GM21529 (cell line): Measurements from ENCODE around the gene MTMR4.
"Not testable (repeated sequence)": the region's sequence is repeated elsewhere in the genome, so short reads cannot be mapped to it uniquely, and the experiment has no call there.

Experiments
- ATAC-seq: cut with Tn5 transposase; IDR thresholded peaks from one replicate; pipeline ENCODE4 v1.9.1; 2021; ENCODE audit not compliant: unreplicated experiment

MTMR4 gene

GRCh38 chr17:58513965-58514769, at the start of gene MTMR4:
Gene MTMR4, minus strand, starts transcription at chr17:58514638. Its CDS starts 231 bp downstream, at chr17:58514407.
- ATAC-seq: peak; percentile 16

- ATAC-seq: no peak
Observed at GRCh38 chr17:58560511-58560910, 46.1 kb upstream of the MTMR4 start.

GRCh38 chr17:58557981-58558380, 43.5 kb upstream of the MTMR4 start:
- ATAC-seq: no peak

DNA sequence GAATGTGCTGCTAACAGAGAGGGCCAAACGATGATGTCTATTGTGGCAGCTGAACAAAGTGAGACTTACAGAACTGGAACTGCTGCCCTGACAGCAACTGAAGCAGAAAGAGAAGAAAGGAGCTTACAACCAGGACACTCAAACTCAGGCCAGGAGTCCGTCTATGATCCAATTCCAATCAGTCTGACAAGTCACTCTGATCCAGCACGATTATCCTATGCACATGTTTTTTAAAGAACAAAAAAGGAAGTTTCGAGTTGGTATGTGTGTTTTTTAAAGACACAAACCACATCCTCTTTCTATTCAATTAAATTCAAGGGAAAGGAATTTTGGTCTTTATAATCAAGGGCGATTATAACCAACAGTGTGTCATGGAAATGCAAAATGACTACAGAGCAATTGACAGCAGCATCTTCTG, 42.4 kb upstream of the MTMR4 start:
- no peak for ATAC-seq

DNA sequence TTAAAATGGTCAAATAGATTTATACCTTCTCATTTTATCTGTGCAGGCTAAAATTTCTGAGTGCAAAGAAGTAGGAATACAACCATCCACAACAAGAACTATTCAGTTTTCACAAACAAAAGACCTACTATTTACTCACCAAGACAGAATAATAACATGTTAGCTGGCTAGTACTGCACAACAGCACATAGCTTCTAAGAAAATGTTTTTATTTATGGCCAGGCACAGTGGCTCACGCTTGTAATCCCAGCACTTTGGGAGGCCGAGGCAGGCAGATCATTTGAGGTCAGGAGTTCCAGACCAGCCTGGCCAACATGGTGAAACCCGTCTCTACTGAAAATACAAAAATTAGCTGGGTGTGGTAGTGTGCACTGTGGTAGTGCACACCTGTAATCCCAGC, 40.7 kb upstream of the MTMR4 start:
- not testable (repeated sequence) for ATAC-seq

DNA sequence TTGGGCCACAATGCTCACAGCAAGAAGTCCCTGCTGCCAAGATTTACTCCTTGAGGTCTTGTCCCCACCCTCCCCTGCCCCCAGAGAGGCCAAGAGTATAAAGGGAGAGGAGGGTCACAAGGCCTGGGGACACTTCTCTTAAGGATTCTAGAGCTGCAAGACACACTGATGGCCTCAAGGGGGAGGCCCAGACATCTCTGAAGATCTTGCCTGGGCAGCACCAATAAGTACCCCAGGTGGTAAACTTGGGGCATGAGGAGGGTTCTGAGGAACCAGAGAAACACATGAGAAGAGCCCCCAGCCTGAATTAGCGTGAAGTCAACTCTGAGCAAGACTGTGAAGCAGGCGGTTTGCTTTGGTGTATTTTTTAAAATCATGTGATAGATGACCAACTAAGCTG, 26.8 kb upstream of the MTMR4 start:
- no peak for ATAC-seq

- no peak for ATAC-seq
Observed at GRCh38 chr17:58539698-58540097, 25.3 kb upstream of the MTMR4 start.

GRCh38 chr17:58538811-58539409, 24.5 kb upstream of the MTMR4 start:
- no peak for ATAC-seq

GRCh38 chr17:58537266-58537665, 22.8 kb upstream of the MTMR4 start:
- no peak for ATAC-seq

DNA sequence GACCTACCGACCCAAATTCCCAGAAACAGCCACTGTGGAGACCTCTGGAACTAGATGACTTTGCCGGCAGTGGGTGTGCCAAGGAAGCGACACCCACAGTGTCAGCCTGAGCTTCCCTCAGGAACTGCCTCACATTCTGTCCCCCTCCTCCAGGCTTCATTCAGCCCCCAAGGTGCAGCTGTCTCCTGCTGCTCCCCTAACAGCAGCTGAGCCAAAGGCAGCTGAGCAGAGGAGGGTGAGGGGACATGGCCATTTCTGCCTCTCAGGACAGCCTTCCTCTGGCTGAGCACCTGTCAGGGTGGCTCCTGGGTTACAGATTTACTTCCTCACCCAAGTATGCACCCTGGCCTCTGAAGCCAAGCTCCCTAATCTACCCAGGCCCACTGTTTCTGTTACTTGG, 22.1 kb upstream of the MTMR4 start:
- no peak for ATAC-seq

GRCh38 chr17:58535431-58535830, 21.0 kb upstream of the MTMR4 start:
- no peak for ATAC-seq

DNA sequence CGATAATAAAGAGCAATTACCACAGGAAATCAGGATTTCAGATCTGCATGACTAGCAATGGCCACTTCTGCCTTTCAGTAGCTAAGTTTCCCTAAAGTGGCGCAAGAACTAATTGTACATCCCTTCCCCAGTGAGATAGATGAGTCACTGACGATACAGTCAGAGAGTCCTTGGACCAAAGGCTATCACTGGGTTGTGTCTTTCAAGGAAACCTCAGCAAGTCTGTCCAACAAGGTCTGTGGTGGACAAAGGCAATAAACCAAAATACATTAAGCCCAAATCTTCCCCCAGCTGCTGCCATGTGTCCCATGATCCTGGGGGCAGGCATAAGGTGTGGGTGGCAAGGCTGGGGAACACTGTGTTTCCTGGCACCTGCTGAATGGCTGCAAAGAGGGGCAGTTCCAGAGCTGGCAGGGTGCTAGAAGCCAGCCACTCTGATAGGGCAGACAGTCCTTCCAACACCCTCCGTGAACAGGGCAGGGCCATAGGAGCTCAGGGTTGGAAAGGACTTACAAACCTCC, 20.5 kb upstream of the MTMR4 start:
- ATAC-seq: no peak

DNA sequence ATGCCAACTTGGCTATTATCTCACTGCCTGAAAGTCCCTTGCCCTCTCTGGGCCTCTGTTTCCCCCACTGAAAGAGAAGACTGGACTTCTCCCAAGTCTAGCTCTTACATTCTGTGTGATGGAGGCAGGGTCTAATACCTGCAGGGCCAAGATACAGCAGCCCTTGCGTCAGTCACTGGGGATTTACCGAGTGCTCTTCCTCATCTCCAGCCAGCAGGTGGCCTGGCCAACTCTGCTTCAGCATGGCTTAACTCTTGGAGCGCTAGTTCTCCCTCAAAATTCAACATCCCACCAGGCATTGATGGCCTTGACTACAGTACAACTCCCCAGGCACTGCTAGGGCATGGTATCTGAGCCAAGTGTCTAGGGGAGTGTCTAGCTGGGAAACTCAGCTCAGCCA, 19.9 kb upstream of the MTMR4 start:
- ATAC-seq: no peak

DNA sequence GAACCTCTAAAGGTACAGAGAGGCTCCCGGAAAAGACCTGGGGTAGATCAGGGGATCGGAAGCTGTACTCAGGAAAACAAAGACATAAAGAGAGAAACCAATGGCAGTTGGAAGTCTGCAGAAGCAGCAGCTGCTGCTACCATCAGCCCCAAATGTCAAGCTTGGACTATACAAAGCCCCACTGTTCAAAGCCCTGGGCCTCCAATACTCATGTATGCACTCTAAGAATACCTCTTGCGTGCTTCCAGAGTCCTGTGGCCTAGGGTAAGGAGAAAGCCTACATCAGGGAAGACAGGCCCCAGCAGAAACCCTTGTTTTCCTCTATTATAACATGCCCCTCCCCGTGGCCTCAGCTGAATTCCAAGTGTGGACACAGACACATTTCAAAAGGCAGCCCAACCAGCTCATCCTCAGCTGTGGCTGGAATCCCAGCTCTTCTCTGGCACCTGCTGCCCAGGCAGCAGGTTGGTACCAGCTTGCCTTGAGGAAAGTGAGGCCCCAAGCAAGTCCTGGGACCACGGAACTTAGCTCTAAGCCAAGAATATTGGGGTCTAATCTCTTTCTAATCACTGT, 19.3 kb upstream of the MTMR4 start:
- ATAC-seq: no peak

- no peak for ATAC-seq
Observed at GRCh38 chr17:58532555-58532951, 18.1 kb upstream of the MTMR4 start.

DNA sequence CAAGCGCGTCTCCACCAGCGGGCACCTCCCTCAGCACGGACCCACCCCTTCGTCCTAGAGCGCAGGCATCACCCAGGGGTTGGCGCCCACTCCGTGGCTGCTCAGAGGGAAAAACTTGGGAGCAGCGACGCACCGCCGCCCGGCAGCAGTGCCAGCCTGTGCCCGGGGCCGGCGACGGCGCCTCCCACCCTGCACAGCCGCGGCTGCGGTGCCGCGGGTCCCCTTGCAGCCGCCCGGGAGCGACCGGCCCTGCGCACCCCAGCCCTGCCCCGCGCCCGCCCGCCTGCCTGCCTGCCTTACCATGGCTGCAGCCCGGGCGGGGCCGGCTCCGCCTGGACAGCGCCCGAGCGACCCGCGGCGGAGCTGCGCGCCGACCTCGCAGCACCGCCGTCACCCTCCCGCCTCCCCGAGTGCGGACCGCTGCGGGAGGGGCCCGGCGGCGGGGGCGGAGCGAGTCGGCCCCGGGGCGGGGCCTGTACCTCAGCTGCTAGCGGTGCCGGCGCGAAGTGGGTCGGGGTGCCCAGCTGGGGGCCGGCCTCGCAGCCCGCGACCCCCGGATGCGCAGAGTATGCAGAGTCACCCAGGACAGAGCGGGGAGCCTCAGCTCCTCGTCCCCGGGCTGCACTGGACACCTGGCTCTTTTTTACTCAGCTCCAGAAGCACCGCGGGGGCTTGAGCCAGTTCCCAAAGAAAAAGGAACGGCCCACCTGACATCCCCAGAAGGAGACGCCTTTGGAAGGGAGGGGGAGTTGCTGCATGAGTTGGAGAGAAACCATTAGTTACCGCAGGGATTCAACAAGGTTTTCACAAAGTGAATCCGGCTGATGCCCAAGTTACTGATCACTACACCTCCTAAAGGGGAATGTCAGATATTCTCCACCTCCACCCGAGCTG, 17.5 kb upstream of the MTMR4 start:
- ATAC-seq: no peak

- ATAC-seq: no peak
Observed at GRCh38 chr17:58531122-58531521, 16.7 kb upstream of the MTMR4 start.

- no peak for ATAC-seq
Observed at GRCh38 chr17:58530655-58531054, 16.2 kb upstream of the MTMR4 start.

DNA sequence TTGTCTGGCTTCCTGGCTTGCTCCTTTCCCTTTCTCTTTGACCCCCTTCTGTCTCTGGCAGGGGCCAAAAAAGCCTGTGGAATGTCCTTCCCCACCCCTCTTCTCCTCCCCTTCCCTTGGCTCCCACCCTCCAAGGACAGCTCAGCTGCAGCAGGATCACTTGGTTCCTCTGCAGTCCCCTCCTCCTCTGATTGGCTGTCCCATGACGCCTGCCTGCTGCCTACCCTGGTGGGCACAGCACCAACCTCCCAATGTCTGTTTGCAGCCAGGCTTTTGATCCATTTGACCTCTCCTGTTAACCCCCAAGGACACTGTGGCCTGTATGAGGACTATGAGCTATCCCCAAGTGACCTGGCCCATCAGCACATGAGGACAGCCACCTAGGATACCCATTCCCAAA, 14.8 kb upstream of the MTMR4 start:
- ATAC-seq: no peak

DNA sequence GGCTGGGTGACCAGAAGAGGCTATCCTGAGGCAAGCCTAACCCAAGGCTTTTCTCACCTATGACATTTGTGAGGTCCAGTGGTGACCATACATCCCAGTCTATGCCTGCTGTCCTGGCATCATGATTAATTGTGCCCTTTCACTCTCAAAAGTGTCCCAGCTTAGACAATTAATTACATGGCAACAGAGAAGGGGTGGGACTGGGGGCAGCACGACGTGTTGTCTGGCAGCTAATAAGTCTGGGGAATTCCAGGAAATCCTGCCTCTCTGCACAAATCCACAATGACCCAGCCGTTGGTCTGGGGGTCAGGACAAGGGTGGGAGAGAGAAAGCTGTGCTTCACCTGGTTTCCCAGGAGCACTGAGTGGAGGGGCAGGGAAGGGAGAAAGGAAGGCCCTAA, 14.0 kb upstream of the MTMR4 start:
- ATAC-seq: no peak

DNA sequence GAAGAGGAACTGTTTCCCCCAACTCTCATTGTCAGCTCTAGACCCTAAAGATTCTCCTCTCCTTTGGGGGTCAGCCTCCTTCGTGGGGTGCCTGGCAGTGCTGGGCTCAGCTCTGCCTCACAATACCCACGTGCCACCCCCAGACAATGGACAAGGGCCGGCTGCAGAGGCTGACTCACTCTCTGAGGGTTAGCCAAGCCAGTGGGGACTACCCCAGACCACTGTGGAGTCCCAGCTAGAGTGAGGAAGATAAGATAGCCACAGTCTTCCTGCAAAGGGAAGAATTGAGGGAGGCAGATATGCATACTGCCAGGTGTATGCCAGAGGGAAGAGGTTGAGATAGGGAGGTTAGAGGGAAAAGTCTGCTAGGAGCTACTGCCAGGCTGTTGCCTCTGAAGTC, 13.5 kb upstream of the MTMR4 start:
- no peak for ATAC-seq
